Measurements from ENCODE around the gene POLR2J3.
A peak's percentile ranks its signal among the peaks of the same experiment; 100 is the strongest.
"Not testable (repeated sequence)": the region's sequence is repeated elsewhere in the genome, so short reads cannot be mapped to it uniquely, and the experiment has no call there.

POLR2J3 gene

GRCh38 chr7:102517550-102518147, 54.7 kb downstream of the POLR2J3 start, which contains the start of gene RASA4B:
Gene RASA4B, minus strand, starts transcription at chr7:102517777. Its CDS starts 67 bp downstream, at chr7:102517710.
- peak within 1 kb of the TSS; percentile 55 for H3K4me3 Mint-ChIP-seq
- DNase-seq (ENCODE audit: low spot score in 2 of 2); H3K4me1 Mint-ChIP-seq; H3K36me3 Mint-ChIP-seq; H3K27me3 Mint-ChIP-seq; H3K9me3 Mint-ChIP-seq; H3K27ac Mint-ChIP-seq: not testable (repeated sequence)
- ATAC-seq (ENCODE audit: low read depth), result peak; percentile 86

All from memory B cell (primary cell).